GM10266 (cell line): ENCODE data around the gene ERC1.

ENCODE experiments used
- DNase-seq: peaks from one replicate; pipeline ENCODE4 v3.0.0; 2012; ENCODE audit errors: extremely low spot score
- CTCF ChIP-seq: IDR thresholded peaks from 2 replicates; pipeline ENCODE4 v1.5.1; 2012; ENCODE audit warnings: mild to moderate bottlenecking, low read depth; ENCODE audit not compliant: control insufficient read depth, insufficient read depth; ENCODE audit errors: missing control alignments

ERC1 gene

GRCh38 chr12:1322821-1323220 is 331.8 kb downstream of the ERC1 start:
- no peak for DNase-seq

GRCh38 chr12:1324099-1324498 is 333.1 kb downstream of the ERC1 start:
- no peak for TF ChIP-seq CTCF
- DNase-seq = no peak

More at GRCh38 chr12:1322821-1323220, 331.8 kb downstream of the ERC1 start:
- no peak for TF ChIP-seq CTCF

GRCh38 chr12:1324910-1325309 is 333.9 kb downstream of the ERC1 start:
- TF ChIP-seq CTCF = no peak
- no peak for DNase-seq

- no peak for TF ChIP-seq CTCF
- no peak for DNase-seq
Measured at GRCh38 chr12:1325666-1326065, 334.6 kb downstream of the ERC1 start.

- TF ChIP-seq CTCF = no peak
- no peak for DNase-seq
Measured at GRCh38 chr12:1326258-1326657, 335.2 kb downstream of the ERC1 start.

- no peak for TF ChIP-seq CTCF
- no peak for DNase-seq
Measured at GRCh38 chr12:1328391-1328790, 337.4 kb downstream of the ERC1 start.

- TF ChIP-seq CTCF = no peak
- no peak for DNase-seq
Measured at GRCh38 chr12:1329784-1330476, 338.9 kb downstream of the ERC1 start.
